ENCODE measurements around the gene APC2.

Gene APC2

DNA sequence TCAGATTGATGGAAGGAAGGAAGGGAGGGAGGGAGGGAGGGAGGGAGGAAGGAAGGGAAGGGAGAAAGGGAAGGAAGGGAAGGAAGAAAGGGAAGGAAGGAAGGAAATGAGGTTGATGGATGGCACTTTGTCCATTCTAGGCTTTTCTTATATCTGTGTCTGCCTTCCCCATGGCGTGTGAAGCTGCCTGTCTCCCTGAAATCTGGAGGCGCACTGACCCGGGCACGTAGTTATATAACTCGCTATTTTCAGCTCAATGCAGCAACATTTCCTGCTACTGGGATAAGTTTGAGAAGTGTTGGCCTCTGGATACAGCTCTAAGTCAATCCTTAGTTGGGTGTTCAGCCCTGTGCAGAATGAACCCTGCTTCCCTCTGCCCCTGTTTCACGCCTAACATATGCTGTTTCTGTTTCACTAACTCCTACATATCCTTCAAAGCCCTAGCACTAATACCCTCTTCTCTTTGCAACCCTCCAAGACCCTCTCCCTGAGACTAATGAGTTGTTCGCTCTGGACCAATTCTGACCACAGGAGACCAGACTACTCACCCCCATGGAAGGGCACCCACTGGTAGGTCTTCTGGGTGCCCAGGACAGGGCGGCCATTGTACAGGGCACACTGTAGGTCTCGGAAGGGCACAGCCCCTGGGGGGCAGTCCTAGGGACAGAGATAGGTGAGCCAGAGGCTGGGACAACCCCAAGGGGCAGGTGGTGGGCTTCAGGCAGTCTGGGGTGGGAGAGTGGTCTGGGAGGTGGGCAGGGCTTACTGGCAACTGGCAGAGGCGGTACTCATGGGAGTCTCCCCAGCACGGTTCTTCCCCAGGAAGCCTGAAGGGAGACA lies 59.9 kb downstream of the APC2 start:
- TF ChIP-seq, protein P1, sequence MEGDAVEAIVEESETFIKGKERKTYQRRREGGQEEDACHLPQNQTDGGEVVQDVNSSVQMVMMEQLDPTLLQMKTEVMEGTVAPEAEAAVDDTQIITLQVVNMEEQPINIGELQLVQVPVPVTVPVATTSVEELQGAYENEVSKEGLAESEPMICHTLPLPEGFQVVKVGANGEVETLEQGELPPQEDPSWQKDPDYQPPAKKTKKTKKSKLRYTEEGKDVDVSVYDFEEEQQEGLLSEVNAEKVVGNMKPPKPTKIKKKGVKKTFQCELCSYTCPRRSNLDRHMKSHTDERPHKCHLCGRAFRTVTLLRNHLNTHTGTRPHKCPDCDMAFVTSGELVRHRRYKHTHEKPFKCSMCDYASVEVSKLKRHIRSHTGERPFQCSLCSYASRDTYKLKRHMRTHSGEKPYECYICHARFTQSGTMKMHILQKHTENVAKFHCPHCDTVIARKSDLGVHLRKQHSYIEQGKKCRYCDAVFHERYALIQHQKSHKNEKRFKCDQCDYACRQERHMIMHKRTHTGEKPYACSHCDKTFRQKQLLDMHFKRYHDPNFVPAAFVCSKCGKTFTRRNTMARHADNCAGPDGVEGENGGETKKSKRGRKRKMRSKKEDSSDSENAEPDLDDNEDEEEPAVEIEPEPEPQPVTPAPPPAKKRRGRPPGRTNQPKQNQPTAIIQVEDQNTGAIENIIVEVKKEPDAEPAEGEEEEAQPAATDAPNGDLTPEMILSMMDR (conservative IDR thresholded peaks at IDR 0.05; ENCODE audit: low read depth, low read length) = no peak
- Histone ChIP-seq H4K20me1 (ENCODE audit: insufficient read depth) (no peaks in the 10 kb centered on the region), H2AFZ (ENCODE audit: low read depth) (no peak overlapping the region), H3K27me3 (ENCODE audit: insufficient read depth, low read depth) (peaks cover 56% of the 10 kb centered on the region), H3K9ac (no peak overlapping the region), H3K4me2 (no peak overlapping the region), H3K79me2 (ENCODE audit: insufficient read depth, low read depth) (no peaks in the 10 kb centered on the region), H3K4me3 (IDR thresholded peaks at IDR 0.05; ENCODE audit: insufficient read depth, low read depth, low read length) (no peak overlapping the region), H3K27ac (no peak overlapping the region), H3K4me1 (ENCODE audit: low read depth, poor library complexity, severe bottlenecking) (peaks cover 6% of the 10 kb centered on the region), H3K36me3 (ENCODE audit: insufficient read depth) (no peaks in the 10 kb centered on the region)

- Histone ChIP-seq H4K20me1 (ENCODE audit: insufficient read depth) (no peaks in the 10 kb centered on the region), H3K4me3 (IDR thresholded peaks at IDR 0.05; ENCODE audit: insufficient read depth, low read depth, low read length) (no peak overlapping the region), H3K36me3 (ENCODE audit: insufficient read depth) (no peaks in the 10 kb centered on the region), H3K27ac (no peak overlapping the region), H2AFZ (ENCODE audit: low read depth) (no peak overlapping the region), H3K4me2 (no peak overlapping the region), H3K27me3 (ENCODE audit: insufficient read depth, low read depth) (peaks cover 53% of the 10 kb centered on the region), H3K79me2 (ENCODE audit: insufficient read depth, low read depth) (no peaks in the 10 kb centered on the region), H3K9ac (no peak overlapping the region), H3K4me1 (ENCODE audit: low read depth, poor library complexity, severe bottlenecking) (peaks cover 6% of the 10 kb centered on the region)
- TF ChIP-seq, protein P1 (conservative IDR thresholded peaks at IDR 0.05; ENCODE audit: low read depth, low read length) = no peak
Observed at GRCh38 chr19:1510442-1510806, 60.5 kb downstream of the APC2 start.

- Histone ChIP-seq H3K4me1 (ENCODE audit: low read depth, poor library complexity, severe bottlenecking) (peaks cover 6% of the 10 kb centered on the region), H3K4me3 (IDR thresholded peaks at IDR 0.05; ENCODE audit: insufficient read depth, low read depth, low read length) (no peak overlapping the region), H3K27ac (no peak overlapping the region), H4K20me1 (ENCODE audit: insufficient read depth) (no peaks in the 10 kb centered on the region), H3K4me2 (no peak overlapping the region), H3K79me2 (ENCODE audit: insufficient read depth, low read depth) (no peaks in the 10 kb centered on the region), H3K27me3 (ENCODE audit: insufficient read depth, low read depth) (peaks cover 50% of the 10 kb centered on the region), H2AFZ (ENCODE audit: low read depth) (no peak overlapping the region), H3K9ac (no peak overlapping the region), H3K36me3 (ENCODE audit: insufficient read depth) (no peaks in the 10 kb centered on the region)
- TF ChIP-seq, protein P1 (conservative IDR thresholded peaks at IDR 0.05; ENCODE audit: low read depth, low read length) = no peak
Observed at GRCh38 chr19:1510807-1511206, 60.9 kb downstream of the APC2 start.

GRCh38 chr19:1511318-1512317 lies 61.7 kb downstream of the APC2 start:
- H3K36me3 ChIP-seq (ENCODE audit: insufficient read depth) = no peaks in the 10 kb centered on the region
- TF ChIP-seq, protein P1 (conservative IDR thresholded peaks at IDR 0.05; ENCODE audit: low read depth, low read length) = no peak
- no peaks in the 10 kb centered on the region for H4K20me1 ChIP-seq (ENCODE audit: insufficient read depth)
- no peak overlapping the region for H2AFZ ChIP-seq (ENCODE audit: low read depth)
- peaks cover 6% of the 10 kb centered on the region for H3K4me1 ChIP-seq (ENCODE audit: low read depth, poor library complexity, severe bottlenecking)
- H3K79me2 ChIP-seq (ENCODE audit: insufficient read depth, low read depth) = no peaks in the 10 kb centered on the region
- H3K9ac ChIP-seq = no peak overlapping the region
- H3K27me3 ChIP-seq (ENCODE audit: insufficient read depth, low read depth) = peaks cover 44% of the 10 kb centered on the region
- no peak overlapping the region for H3K27ac ChIP-seq
- H3K4me3 ChIP-seq (IDR thresholded peaks at IDR 0.05; ENCODE audit: insufficient read depth, low read depth, low read length) = no peak overlapping the region
- peak overlapping the region; percentile 67; the same call in 1 of the 2 replicates for H3K4me2 ChIP-seq
